Prostate gland (tissue), 2 donors: ENCODE data around the gene PDE9A.

Experiments used
- CTCF ChIP-seq, 4 experiments: fragments of 200-600 bp in 2 of 4; fragments of 450-650 bp in 2 of 4; sonication (generic) in 2 of 4; IDR thresholded peaks; 1 replicate in 3 of 4; 2 replicates in 1 of 4; pipeline ENCODE4 v1.5.1; 2016 to 2019; ENCODE audit warnings: antibody characterized with exemption in 4 of 4, mild to moderate bottlenecking in 2 of 4, moderate library complexity in 2 of 4
- POLR2A ChIP-seq: fragments of 450-650 bp; IDR thresholded peaks from one replicate; pipeline ENCODE4 v1.6.1; 2016; ENCODE audit warnings: antibody characterized with exemption, mild to moderate bottlenecking
- POLR2AphosphoS5 ChIP-seq: sonication (generic); formaldehyde crosslinking; IDR thresholded peaks from one replicate; pipeline ENCODE4 v1.6.1; 2017; ENCODE audit warnings: antibody characterized with exemption

GRCh38 chr21:42793774-42794173 is 140.4 kb downstream of the PDE9A start:
- TF ChIP-seq CTCF (IDR thresholded peaks at IDR 0.05) (no peak), POLR2A (no peak), POLR2AphosphoS5 (no peak)
